ENCODE results near the gene CCDC112.
A peak's percentile ranks its signal among the peaks of the same experiment; 100 is the strongest.

Gene CCDC112

DNA sequence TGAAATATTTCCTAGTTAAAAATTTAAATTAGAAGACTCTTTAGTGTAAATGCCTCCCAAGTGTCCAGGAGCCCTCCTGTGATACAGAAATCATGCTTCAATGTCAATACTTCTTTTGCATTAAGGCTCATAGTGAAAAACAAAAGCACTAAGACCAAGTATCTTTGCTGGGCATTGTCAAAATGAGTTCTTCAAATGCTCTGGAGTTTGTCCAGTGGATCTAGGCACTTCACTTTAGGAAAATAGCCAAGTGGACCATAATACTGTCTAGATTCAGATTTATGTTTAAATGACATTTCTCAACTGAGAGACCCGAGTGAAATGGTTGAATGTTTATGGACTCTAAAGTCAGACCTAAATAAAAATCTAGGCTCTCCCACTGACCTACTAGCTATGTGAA, 21.3 kb upstream of the CCDC112 start:
- DNase-seq (ENCODE audit: low spot score): no peak

- no peak for DNase-seq (ENCODE audit: low spot score)
These were observed 20.9 kb upstream of the CCDC112 start for GRCh38 chr5:115317320-115317719.

DNA sequence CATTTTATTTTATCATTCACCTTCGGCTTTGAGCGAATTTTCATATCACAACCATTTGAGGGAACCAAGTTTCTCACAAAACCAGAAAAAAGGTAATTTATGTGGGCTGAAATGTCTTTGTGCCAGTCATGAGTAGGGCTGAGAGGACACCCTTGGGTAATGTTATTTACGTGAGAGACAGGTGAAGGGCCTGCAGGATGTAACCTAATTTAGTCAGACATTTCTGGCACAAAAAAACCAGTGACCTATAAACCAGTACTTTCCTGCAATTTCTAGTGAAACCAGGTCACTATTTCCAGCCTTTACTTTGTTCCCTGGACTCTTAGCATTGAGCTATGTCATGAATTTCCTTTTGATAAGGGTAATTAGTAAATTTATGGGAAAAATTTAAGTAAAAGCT, 17.2 kb upstream of the CCDC112 start:
- DNase-seq (ENCODE audit: low spot score): no peak

DNA sequence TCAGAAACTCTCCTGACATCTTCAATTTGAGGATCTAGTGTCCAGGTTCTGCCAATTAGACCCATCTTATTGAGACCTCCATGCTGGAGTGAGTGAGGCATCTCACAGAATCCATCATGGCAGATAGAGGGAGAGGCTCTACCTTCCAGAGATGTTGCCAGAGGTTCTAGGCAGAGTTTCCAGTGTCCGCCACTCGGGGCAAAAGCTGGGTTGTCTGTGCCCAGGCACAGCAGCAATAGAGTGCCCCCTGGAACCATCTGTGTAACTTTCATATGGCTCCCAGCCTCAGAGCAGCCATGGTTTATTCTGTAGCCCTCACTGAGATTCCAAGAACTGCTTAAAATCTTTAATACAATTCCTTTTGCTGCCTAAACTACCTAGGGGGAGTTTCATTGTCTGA, 16.6 kb upstream of the CCDC112 start:
- DNase-seq (ENCODE audit: low spot score): no peak

DNA sequence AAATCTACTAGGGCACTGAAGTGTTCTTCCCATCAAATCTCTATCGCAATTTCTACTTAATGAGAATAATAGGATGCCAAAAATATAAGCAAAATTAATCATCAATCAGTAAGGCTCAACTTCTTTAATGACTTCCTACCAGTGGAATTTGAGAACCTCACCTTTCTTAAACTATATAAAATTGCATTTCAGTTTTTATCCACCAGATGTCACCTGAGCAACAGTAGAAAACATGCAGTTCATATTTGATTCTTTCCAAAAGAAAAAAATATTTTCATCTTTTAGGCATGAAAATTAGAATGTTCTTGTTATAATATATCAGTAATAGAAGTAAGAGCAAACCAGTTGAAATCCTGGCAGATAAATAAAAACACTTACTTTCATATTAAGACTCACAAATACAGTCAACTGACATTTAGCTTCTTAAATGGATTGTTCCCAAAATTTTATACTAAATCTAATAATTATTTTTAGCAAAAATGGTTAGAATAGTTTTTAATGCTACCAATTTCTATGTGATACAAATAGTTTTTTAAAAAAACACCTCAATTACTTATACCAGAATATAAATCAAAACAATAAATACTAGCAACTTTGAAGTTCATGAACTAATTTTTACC, 13.4 kb upstream of the CCDC112 start:
- peak; percentile 45 for DNase-seq (ENCODE audit: low spot score)

- DNase-seq (ENCODE audit: low spot score): no peak
These were observed 12.4 kb upstream of the CCDC112 start for GRCh38 chr5:115308815-115309214.

- DNase-seq (ENCODE audit: low spot score): no peak
These were observed 9.6 kb upstream of the CCDC112 start for GRCh38 chr5:115306011-115306536.

DNA sequence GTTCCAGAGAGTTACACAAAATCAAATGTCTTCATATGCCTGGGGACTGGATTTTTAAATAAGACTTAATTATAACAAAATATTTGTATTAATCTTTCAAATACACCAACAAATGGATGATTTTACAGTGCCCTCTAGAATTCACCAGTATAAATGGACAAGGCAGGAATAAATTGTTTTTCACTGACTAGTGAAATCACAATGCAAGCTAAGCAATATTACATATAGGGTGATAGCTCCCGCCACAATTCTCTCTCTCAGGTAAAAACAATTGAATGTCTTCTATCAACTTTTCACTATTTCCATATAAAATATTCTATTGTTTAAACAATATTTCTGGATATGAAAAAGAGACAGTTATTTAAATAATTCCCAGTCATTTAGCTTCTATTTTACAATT, 8.0 kb upstream of the CCDC112 start:
- DNase-seq (ENCODE audit: low spot score): no peak

- DNase-seq (ENCODE audit: low spot score): no peak
These were observed 2.4 kb upstream of the CCDC112 start for GRCh38 chr5:115298811-115299210.

DNA sequence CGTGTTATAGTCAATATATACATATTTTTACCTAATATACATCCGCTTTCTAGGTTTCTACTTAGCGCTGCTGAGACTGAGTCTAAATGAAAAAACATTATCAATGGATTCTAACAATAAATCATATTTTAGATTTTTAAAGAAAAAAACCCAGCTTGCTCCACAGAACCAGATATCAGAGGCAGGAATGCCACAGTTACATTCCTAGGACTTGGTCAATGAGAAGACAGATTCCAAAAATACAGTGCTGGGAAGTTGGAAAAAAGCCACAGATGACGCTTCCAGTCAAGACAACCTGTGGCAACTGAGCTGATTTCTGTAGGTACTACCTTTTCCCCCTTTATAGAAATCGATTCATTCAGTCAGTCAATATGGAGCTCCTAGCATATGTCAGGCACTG, 577 bp upstream of the CCDC112 start:
- no peak for DNase-seq (ENCODE audit: low spot score)

- DNase-seq (ENCODE audit: low spot score): no peak
These were observed 704 bp downstream of the CCDC112 start for GRCh38 chr5:115295777-115296123.

- DNase-seq (ENCODE audit: low spot score): no peak
These were observed 5.1 kb downstream of the CCDC112 start for GRCh38 chr5:115291397-115291796.

DNA sequence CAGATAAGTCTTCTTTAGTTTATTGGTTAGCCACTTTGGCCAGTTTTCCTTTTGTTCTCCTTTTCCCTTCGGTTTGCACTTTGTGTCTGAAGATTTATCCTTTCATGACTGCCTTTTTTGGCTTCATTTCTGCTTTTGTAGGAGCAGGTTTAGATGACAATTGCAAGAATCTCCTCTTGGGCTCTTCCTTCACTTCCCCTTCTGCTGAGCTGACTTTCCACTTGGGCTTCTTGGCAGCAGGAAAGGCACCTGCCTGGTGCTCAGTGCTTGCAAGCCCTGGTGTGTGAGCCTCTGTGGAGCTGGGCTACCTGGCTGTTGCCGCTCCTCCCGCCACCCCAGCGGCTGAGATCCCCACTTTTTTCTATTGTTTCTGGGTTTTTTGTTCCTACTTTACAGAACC, 7.3 kb downstream of the CCDC112 start:
- DNase-seq (ENCODE audit: low spot score): no peak

DNA sequence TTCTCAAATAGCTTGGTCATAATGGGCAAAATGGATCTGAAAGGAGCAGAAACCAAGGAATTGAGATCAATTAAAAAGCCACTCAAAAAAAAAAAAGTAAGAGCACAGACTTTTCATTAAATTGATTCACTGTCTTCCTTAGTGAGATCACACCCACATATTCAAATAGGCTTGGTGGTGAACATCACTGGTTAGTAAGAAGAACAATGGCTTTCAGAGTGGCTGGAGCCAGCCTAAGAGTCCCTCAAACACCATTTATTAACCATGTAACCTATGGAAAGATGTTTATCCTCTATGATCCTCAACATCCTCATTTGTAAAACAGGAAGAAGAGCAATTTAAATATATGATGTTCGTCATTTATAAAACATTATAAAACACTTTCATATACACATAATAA, 12.4 kb downstream of the CCDC112 start:
- no peak for DNase-seq (ENCODE audit: low spot score)

DNA sequence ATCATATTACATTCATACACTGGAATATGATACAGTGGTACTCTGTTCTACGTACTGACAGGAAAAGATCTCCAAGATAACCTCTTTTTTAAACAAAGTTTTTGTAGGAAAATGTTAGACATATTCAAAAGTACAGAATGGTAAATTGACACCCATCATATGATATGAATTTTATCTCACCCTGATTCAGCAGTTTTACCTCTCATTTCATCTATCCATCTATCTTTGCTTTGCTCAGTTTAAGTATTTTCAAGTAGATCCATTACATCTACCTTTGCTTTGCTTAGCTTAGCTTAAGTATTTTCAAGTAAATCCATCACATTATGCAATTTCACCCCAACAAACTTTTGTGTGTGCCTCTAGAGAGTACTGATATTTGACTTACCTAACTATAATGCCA, 14.3 kb downstream of the CCDC112 start:
- no peak for DNase-seq (ENCODE audit: low spot score)

DNA sequence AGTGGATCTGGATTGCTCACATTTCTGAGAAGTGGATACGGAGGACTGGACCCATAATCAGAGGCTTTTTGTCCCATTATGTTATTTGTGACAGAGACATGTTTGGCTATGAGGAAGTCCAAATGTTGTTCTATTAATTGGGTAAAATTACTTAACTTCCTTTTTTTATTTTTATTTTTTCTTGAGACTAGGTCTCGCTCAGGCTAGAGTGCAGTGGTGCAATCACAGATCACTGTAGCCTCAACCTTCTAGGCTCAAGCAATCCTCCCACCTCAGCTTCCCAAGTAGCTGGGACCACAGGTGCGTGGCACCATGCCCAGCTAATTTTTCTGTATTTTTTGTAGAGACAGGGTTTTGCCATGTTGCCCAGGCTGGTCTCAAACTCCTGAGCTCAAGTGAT, 21.9 kb downstream of the CCDC112 start:
- DNase-seq (ENCODE audit: low spot score): no peak

DNA sequence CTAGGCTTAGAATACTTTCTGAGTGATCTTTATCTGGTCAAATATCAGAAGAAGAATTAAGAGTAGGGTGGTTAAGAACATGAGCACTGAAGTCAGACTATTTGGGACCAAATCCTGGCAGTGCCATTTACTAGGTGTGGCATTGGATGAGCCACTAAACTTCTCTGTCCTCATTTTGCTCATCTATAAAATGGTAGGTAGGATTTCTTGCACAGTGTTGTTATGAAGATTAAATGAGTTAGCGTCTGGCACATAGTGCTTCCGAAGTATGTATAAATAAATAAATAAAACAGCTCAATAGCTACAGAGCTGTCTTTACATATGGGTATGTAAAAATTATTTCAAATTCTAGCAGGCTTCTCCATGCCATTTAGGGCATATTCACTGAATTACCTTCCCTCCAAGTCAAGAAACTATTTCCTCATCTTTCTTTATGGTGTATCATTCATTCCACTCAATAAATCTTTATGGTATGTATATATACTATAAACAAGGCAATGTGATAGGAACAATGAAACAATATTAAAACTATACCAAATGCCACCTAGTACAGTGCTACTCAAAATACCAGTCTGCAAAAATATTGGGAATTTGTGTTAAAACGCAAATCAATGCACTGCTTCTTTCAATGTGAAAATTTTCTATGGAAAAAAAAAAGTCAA, 24.0 kb downstream of the CCDC112 start:
- DNase-seq (ENCODE audit: low spot score): no peak

GRCh38 chr5:115271295-115272050, 25.0 kb downstream of the CCDC112 start:
- no peak for DNase-seq (ENCODE audit: low spot score)

DNA sequence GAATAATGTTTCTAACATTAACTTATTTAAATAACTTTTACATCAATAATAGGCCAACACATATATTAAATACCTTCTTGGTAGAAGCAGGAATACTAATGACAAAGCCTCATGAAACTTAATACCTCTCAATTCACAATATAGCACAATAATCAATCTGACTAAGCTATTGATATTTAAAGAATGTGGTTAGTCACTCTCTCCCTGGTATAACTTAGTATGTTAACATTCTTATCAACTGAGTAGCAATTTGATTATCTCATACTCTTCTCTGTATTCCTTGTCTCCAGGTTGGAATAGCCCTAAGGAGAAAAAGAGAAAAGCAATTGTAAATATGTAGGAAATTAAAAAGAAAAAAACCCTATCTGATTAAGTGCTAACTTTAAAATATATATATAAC, 28.8 kb downstream of the CCDC112 start:
- DNase-seq (ENCODE audit: low spot score): no peak

DNA sequence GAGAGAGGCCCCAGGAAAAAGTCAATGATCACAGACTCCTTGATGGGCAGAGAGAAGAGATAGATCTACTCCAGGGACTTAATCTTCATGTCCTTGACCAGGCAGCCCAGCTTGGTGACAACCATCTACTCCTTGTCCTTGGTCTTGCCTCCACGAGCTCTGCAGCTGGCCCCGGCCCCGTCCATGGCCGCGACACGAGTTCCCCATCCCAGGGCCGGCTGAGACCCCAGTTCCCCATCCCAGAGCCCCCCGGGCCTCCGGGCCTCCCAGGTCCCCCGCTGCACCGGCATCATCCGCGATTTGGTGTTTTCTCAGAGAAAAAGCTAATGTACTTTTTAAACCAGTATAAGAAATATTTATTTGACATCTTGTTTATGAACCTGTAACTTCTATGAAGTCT, 31.2 kb downstream of the CCDC112 start:
- DNase-seq (ENCODE audit: low spot score): no peak

DNA sequence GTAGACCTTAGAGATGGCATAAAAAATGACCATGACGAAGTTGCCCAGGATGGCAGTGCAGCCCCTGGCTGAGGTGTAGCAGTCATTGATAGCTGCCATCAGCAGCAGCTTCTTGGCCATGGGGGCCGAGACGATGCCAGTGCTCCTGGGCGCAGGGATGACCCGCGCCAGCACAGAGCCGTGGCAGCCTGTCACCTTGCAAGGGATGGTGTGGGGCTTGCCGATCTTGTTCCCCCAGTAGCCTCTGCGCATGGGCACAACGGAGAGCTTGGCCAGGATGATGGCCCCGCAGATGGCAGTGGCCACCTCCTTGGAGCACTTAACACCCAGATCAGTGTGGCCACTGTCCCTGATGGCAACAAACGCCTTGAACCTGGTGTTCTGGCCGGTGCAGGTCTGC, 31.7 kb downstream of the CCDC112 start:
- DNase-seq (ENCODE audit: low spot score): no peak

DNA sequence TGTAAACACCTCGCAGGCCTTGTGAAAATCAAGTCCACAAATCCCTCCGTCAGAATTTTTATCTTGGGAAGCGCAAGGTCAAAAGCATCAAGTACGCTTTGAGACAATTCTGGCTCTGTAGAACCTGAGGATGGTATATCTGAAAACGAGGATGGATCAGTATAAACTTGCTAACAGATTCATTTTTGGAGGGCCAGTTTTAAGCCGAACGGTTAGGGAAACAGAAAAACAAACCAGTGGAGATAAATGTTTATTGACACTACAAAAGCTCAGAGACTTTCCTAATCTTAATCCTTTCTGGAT, 33.4 kb downstream of the CCDC112 start:
- no peak for DNase-seq (ENCODE audit: low spot score)

DNA sequence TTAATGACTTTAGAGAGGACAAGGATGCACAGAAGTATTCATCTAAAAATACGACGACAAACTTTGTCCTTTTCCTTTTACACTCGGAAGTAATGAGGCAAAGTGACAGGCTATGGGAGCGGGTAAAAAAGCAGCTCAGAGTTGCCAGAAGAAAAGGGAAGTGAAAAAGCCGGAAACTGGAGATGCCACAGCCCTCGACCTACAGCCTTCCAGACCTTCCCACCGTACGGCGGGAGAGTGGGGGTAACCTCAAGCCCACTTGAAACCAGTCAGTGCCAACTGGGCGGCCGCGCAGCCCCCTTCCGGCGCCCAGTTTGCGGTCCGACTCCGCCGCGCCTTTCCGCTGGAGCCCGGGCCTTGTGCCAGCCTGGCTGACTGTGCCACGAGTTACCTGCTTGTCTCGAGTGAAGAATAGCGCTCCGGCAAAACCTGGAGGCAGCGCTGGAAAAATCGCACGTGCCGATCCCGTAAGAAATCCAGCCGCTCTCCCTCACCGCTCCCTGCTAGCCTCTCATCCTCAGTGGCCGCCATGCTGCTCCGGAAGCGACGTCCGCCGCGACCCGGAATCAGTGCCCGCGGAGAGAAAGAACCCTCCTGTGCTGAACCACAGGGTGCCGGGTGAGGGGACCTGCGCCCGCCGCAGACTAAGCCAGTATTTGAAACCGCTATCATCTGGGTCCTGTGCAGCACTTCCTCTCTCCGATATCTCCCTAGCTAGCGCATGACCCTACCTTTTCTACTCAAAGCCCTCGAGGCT, 34.0 kb downstream of the CCDC112 start, which contains the start of gene PGGT1B:
Gene PGGT1B, minus strand, starts transcription at position 557 of the 757 bp plus-strand sequence. Its CDS starts 26 bp downstream, at position 531.
- DNase-seq (ENCODE audit: low spot score): peak; percentile 70
